Left kidney (tissue), 2 donors: ENCODE measurements around the gene DNAH17. TPM values are rescaled to one million over a fixed set of nuclear protein-coding genes. Genes with fewer than 3 reads are reported as not detected.
"Not testable (repeated sequence)": the region's sequence is repeated elsewhere in the genome, so short reads cannot be mapped to it uniquely, and the experiment has no call there.

ENCODE experiments used
- DNase-seq: peaks from one replicate; pipeline ENCODE4 v3.0.0-alpha.2; 2013
- polyA plus RNA-seq: library from polyadenylated mRNA; unstranded; fragments of 120-200 nt; gene quantifications from one replicate; pipeline ENCODE4 v1.2.1, GENCODE V29; 2013; ENCODE audit not compliant: insufficient read length

DNAH17 gene
- polyA plus RNA-seq, 1 donor, result 3.6 TPM

DNA sequence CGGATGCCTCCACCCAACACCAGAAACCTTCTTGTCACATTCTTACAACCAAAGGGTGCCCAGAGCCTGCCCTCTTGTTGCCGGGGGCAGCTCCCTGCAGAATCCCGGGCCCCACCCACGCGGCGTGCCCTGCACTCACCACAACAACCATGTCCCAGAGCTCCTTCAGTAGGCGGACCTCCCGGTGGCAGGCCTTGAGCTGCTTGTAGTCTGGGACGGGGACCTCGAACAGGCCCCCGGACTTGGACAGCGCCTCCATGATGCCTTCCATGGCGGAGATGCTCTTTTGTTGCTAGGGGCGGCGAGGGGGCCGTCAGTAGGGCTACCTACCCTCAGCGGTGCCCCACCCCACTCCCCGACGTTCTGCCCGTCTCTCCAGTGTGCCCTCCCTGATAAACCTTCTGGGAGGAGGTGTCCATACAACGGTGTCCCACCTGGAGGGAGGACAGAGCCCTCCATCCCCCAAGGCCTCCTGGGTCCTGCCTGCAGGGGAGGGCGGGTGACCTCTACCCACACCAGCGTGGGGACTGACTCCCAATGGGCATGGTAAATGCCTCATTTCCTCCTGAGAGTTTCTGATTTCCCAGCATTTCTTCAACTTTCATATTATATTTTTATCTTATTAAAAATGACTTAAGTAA is 52.2 kb downstream of the DNAH17 start:
- no peak for DNase-seq

DNA sequence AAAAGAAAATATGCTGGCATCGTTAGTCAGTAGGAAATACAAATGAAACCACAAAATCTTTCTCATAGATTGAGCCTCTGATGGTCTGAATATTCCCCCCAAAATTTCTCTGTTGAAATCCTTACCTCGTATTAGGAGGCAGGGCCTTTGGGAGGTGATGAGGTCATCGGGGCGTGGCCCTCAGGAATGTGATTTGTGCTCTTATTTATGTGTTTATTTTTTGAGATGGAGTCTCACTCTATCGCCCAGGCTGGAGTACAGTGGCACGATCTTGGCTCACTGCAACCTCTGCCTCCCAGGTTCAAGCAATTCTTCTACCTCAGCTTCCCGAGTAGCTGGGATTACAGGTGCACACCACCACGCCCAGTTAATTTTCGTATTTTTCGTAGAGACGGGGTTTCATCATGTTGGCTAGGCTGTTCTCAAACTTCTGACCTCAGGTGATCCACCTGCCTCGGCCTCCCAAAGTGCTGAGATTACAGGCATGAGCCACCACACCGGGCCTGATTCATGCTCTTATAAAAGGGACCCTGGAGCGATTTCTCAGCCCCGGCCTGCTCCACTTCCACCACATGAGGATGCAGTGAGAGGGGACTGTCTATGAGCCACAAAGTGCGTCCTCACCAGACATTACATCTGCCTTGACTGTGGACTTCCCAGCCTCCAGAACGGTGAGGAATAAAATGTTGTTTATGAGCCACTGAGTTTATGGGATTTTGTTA is 53.1 kb downstream of the DNAH17 start:
- DNase-seq, result no peak

DNA sequence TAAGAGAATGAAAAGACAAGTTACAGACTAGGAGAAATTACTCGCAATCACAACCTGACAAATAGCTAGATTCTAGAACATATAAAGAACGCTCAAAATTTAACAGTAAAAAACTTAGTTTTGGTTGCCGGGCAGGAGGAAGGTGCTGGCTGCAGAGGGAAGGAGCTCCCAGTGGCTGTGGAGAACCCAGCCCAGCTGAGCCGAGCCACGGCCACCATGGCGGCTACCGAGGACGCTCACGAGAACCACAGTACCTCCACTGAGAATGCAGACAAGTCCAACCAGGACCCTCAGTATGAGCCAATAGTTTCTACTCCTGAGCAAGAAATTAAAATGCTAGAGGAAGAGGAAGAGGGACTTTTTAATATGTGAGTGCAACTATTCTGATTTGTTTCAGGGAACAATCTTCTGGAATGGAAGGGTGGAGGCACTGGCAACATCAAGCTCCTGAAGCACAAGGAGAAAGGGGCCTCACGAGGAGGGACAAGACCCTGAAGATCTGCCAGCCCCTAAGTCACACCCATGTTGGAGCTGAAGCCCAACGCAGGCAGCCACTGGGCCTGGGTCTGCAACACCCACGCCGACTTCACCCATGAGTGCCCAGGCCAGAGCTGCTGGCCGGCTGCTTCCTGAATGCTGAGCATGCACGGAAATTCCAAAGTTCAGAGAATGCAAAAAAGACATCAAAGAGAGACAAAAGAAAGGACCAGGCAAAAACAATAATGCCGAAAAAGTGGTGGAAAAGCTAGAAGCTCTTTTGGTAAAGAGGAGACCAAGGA is 55.0 kb downstream of the DNAH17 start:
- DNase-seq, result no peak

DNA sequence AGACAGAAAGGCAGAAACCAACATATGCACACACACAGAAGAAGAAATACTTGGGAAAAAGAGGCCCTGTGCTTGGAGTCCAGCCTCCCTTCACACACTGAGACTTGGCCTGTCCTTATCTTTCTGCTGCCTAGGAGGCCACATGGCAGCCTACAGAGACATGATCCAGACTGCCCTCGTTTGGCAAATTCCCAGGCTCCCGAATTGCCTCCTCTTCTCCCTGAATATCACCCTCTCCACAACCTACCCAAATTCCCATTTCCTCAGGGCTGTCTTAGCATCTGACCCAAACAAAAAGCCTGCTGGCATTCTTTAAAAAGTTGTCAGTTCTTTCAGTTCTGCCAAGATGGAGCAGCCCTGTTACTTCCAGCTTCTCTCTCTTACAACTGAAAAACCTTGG is 59.8 kb downstream of the DNAH17 start:
- DNase-seq, result no peak

DNA sequence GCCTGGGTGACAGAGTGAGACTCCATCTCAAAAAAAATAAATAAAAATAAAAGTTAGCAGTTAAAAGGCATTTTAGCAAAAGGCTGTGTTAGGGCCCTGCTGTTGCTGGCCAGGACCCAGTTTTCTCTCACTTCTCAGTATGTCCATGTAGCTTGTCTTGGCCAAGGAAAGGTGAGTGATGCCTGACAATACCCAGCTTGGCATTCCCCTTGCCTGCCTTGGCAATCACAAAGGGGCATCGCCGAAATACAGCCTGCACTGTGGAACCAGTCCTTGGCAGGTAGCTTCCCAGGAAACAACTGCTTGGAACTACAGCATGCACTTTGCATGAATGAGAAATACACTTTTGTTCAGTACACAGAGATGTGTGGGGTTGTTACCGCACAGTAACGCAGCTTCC is 61.7 kb downstream of the DNAH17 start:
- no peak for DNase-seq

DNA sequence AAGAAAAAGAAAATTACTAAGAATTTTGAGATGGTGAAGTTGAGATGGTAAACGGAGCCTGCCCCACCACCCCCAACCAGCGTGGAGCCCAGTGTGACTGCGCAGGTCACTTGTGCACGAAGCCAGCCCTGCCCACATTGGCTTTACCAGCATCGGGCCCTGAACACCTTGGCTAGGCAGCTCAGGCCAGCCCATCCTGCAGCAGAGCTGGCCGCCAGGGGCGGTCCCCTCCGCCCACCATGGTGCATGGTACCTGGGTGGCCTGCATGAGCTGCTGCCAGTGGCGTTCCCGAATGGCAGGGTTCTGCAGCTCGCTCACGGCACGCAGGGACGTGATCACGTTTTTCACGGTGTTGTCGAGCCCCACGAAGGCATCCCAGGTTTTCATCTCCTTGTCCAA is 62.7 kb downstream of the DNAH17 start:
- DNase-seq, result no peak

DNA sequence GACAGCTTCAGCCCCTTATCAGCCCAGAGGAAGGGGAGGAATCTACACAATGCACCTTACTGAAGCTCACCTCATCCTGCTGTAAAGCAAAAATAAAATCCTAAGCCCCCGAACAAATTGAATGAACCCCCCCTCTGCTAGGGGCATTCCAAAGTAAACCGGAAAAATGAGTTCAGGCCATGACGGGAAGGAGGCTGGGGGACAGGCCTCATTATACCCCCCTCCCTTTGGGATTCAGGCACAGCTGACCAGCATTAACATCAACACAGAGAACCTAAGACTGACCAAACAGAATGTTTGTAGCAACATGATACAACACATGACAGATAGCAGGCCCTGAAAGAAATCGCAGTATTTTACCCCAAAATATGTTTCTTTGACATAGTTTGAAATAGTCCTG is 64.2 kb downstream of the DNAH17 start:
- no peak for DNase-seq

DNA sequence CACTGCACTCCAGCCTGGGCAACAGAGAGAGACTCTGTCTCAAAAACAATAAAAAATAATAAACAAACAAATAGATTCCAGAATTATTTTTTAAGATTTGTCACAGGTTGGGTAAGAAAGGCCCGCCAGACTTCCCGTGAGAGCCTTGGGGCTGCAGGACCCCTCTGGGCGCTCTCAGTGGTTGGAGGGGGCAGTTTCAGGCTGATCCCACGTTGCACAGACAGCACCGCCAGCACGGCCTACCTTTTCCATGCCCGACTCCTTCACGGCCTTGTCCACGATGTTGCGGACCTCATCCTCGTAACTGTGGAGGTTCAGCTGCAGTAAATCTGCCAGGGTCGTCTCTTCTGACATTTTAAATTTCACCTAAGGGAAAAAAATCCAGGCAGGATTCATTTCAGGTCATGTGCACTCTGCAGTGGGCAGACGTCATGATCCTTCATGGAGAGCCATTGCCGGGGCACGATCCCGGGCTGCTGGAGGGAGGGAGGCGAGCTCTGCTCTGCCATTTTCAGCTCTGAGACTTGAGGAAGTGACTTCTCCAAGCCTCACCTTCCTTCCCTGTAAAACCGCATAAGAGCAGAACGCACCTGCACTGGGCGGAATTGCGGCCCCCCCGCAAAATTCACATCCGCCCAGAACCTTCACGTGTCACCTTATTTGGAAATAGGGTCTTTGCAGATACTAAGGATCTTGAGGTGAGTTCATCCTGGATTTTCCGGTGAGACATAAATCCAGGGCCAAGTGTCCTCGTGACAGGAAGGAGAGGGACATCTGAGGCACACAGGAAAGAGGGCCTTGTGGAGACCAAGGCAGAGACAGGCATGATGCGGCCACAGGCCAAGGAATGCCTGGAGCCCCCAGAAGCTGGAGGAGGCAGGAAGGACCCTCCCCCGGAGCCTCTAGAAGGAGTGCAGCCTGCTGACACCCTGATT is 66.8 kb downstream of the DNAH17 start:
- DNase-seq, result no peak

DNA sequence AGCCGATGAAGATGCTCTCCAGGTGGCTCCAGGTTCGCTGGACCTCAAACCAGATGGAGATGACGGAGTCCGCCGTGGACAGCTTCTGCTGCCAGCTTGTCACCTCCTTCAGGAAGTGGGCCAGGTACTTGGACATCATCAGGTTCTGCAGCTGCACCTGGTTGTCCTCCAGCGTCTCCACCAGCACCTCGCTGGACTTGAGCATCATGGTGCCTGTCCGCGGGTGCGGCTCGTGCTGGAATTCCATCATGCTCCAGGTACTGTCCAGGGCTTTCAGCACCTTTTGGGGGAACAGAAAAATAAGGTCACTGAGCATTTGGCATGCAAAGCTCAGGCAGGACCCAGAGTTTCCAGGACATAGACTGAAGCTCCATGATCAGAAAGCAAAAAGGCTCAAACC is 69.7 kb downstream of the DNAH17 start:
- no peak for DNase-seq

DNA sequence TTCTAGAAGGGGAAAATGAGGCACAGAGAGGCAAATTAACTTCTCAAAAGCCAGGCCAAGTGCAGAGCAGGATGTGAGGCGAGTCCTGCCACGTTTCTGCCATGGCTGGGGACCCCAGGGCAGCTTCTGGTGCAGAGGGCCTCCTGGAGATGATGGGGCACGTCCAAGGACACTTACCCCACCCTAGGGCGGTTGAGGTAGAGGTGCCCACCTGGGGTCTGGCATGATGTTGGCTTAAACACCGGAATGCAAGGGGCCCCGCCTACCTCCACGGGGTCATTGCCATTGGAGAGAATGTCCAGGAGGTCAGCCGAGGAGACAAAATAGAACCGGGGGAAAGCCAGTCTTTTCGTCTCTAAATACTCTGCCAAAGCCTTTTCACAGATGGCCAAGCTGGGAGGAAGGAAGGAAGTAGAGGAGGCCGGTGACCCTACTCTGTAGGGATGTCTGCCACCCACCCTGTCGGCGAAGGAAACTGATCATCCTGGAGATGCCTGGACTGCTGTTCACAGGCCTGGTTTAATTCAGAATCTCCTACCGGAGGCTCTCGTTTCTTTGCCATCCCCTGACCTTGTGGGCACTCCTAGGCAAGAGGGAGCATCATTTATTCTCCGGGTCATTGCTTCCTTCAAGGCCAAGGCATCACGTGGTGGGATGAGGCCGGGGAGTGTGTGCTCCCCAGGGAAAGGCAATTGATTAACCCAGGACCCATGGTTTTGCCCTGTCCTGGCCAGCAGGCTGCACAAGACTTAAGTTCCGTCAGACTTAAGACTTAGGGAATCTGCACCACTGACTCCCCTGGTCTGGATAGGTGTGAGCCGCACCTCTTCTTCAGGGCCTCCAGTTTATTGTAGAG is 70.5 kb downstream of the DNAH17 start:
- DNase-seq, result no peak

DNA sequence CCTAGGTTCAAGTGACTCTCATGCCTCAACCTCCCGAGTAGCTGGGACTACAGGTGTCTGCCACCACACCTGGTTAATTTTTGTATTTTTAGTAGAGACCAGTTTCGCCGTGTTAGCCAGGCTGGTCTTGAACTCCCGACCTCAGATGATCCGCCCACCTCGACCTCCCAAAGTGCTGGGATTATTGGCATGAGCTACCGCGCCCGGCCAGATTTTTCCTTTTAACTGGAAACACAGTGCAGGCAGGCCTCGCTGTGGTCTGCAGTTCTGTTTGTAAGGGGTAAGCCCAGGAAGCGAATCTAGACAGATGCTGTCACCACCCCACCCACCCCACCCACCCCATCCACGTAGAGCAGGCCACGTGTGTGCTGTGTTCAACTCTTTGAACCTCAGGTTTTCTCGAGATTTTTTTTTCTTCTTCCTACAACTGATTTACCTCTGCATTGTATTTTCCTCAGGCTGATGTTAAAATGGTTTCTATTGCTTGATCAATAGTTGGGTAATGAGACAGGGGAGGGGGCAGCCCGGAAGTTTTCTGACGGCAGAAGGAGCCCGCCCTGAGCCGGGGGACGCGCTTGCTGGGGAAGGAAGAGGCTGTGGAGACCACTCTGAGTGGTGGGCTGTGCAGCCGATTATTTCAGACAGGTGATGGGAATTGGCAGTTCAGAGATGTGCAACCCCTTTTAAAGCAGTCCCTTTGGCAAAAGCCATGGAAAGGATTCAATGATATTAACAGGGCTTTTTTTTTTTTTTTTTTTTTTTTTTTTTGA is 72.9 kb downstream of the DNAH17 start:
- no peak for DNase-seq

DNA sequence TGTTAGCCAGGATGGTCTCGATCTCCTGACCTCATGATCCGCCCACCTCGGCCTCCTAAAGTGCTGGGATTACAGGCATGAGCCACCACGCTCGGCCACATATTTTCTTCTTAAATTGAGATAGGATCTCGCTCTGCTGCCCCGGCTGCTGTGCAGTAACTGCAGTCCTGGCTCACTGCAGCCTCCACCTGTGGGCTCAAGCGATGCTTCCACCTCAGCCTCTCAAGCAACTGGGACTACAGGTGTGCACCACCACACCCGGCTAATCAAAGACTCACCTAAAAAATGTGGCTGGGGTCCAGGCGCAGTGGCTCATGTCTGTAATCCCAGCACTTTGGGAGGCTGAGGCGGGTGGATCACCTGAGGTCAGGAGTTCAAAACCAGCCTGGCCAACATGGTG is 73.8 kb downstream of the DNAH17 start:
- DNase-seq, result not testable (repeated sequence)

DNA sequence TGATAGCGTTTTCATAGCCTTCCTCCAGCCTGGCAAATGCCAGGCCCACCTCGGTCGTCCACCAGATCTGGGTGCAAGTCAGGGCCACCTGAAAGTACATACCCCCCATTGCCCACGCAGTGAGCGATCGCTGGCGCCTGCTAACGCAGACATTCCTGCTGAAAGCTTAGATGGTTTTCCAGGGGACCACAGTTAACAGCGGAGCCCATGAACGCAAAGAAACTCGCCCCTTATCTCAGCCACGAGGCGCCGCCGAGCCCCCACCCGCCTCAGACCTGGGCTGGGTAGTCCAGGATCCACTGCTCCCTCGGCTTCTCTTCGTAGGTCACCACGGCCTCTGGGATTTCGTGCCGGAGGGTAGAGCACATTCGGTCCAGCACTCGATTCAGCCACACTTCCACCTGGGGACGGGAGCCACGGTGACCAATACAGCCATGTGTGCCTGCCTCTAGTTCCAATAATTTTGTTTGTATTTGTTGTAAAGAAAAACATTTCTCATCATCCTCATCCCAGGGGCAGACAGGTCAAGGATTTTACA is 74.5 kb downstream of the DNAH17 start:
- no peak for DNase-seq

DNA sequence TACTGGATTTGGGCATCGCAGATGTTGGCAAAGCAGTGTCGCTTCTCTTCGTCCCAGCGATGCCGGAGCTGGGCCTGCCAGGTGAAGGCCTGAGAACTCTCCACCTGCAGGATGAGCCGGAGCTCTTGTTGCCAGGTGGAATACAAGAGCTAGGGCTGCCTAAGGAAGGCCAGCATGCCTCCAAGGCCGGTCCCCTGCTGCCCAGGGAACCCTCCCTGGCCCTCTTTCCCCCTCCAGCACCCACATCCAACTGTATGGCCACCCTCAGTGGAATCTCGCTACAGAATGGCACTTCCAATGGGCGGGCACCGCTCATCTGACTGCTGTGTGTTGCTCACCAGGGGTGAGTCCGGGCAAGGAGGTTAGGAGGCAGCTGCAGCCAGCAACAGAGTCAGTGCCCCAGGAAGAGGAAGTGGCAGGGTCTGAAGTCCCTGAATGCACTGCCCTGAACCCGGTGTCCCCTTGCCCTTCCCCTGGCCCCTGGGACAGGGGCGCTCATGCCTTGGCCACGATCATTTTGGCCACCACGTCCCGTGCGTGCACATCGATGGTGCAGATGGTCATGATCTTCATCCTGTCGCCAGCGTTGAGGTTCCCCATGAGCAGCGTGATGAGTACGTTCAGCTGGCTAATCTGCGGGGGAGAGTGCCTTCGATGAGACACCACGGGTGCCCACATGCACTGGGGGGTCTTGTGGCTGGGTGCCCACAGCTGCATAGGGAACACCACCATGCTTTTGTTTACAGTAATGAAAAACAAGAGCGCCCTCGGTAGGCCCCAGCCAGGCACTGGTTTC is 75.8 kb downstream of the DNAH17 start:
- no peak for DNase-seq

DNA sequence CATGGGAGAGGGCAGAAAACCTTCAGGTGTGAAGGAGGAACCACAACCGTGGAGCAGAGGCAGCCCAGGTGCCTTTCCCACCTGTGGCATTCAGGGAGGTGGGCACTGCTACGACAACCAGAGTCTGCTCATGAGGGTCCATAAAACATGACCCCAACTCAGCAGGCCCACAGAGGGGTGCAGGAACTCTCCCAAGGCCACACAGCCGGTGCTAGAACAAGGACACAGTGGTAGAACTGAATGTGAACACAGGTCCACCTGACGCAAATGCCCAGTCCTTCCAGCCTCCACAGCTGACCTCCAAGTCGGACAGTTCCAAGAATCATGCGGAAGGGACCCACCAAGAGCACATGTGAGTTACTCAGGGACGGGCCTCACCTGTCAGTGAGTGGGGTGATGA is 76.4 kb downstream of the DNAH17 start:
- no peak for DNase-seq

DNA sequence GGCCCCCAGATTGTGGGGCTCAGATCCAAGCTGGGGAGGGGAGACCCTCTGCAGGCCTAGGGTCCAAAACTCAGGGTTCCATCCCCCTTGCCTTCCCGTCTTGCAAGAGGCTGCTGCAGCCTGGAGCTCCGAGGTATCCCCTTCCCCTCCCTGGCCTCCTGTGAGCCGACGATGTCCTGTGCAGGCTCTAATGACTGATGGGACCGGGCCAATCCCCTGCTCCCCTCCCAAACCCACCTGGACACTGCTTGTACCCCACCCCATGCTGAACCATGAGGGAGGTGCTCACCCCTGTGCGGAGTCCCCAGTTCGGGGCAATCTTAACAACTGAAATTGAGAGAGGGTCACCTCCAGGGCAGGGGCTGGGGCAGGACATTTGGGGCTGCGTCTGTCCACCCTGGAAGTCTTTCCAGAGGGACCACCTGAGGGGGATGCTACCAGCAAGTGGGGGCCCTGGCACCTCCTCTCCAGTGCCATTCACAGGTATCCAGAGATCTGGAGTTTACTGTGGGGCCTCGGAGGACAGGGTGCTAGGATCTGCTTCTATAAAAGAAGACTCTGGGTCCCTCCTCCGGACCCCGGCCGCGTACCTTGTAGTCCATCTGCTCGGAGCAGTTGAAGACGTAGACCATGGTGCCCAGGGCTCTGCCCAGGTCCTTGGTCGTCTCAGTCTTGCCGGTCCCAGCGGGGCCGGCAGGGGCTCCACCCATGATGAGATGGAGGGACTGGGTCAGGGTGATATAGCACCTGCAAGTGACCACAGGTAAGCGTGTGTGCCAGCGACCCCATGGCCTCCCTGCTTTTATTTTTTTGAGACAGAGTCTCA is 77.3 kb downstream of the DNAH17 start:
- no peak for DNase-seq

DNA sequence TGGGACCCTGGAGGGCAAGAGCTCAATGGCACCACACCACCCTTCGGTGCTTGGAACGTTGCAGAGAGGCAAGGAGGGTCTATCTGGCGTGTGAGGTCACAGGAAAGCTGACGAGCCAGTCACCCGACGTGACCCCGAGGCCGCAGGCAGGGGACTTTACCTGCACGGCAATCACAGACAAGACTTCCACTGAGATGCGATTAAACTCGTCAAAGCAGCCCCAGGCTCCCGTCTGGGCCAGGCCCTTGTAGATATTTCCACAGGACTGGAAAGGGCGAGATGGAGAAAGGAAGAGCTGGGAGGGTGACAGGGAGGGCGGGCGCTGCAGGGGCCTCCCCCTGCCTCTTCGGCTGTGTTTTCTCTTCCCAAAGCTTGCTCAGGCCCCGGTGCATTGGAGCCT is 78.3 kb downstream of the DNAH17 start:
- DNase-seq, result no peak

DNA sequence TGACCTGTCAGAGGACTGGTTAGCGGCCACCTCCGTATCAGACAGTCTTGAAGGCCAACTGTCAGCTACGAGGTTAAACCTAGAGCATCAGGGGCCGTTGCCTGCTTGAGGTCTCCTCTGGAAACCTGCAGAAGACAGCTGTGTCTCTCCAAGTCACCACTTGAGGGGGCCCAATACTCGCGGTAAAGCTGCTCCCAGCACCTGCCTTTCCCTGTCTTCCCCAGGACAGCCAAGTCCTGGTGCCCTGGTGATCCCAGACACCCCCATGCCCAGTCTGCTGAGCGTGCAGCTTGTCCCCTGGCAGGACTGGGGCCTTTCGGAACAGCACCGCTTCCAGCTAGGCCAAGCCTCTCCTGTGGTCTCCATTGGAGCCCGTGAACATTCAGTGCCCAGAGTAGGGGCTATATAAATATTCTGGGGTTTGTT is 80.1 kb downstream of the DNAH17 start:
- peak; percentile 68 for DNase-seq
